Peyer's patch (tissue), 4 donors: Measurements from ENCODE around the gene ZNF677.

ENCODE experiments used
- CTCF ChIP-seq, 6 experiments: fragments of 450-650 bp in 4 of 6; fragments of 200-600 bp in 2 of 6; sonication (generic) in 1 of 6; IDR thresholded peaks; one replicate each; pipeline ENCODE4 v1.5.1; 2017 to 2019; ENCODE audit warnings: antibody characterized with exemption in 6 of 6, mild to moderate bottlenecking in 3 of 6, moderate library complexity in 1 of 6
- POLR2A ChIP-seq, 2 donors: fragments of 450-650 bp; IDR thresholded peaks; one replicate each; pipeline ENCODE4 v1.5.1; 2017; ENCODE audit warnings: antibody characterized with exemption in 2 of 2, mild to moderate bottlenecking in 2 of 2, moderate library complexity in 2 of 2

- TF ChIP-seq CTCF (IDR thresholded peaks at IDR 0.05): no peak
- TF ChIP-seq POLR2A (IDR thresholded peaks at IDR 0.05): no peak
Measured at GRCh38 chr19:53193535-53194222, 61.0 kb downstream of the ZNF677 start.
